ENCODE results near the gene MLPH. TPM values are rescaled to one million over a fixed set of nuclear protein-coding genes. Genes with fewer than 3 reads are reported as not detected.

Gene MLPH
- total and polyA plus RNA-seq, 2 of the 13 experiments (the other 11 are each of a cell fraction or from before 2014, with no cell fraction given), result 0.12 TPM; not detected in 1

- 0 out of 2 replicates have a peak, but pooled peaks have one; percentile 9 for TF ChIP-seq YEATS4 (CRISPR knock-in tag; IDR thresholded peaks at IDR 0.05; ENCODE audit: borderline replicate concordance)
- TF ChIP-seq RNF2 (conservative IDR thresholded peaks at IDR 0.05; ENCODE audit: low read depth), result 0 out of 2 replicates have a peak, but pooled peaks have one; percentile 27
- peak; percentile 47; the same call in 1 of the 2 replicates for TF ChIP-seq ZNF276 (CRISPR knock-in tag; IDR thresholded peaks at IDR 0.05; ENCODE audit: low read depth)
- 0 out of 2 replicates have a peak, but pooled peaks have one; percentile 9 for TF ChIP-seq TFAP4 (IDR thresholded peaks at IDR 0.05; ENCODE audit: borderline replicate concordance, low read depth)
- peak; percentile 27; the same call in 1 of the 2 replicates for TF ChIP-seq MTA1 (CRISPR knock-in tag; IDR thresholded peaks at IDR 0.05; ENCODE audit: borderline replicate concordance)
- no peak for TF ChIP-seq SOX6 (IDR thresholded peaks at IDR 0.05)
- TF ChIP-seq SOX6 (CRISPR knock-in tag; IDR thresholded peaks at IDR 0.05), result peak; percentile 30; the same call in 1 of the 2 replicates
- no peak for TF ChIP-seq ZNF350 (CRISPR knock-in tag; IDR thresholded peaks at IDR 0.05; ENCODE audit: borderline replicate concordance, low read depth)
- TF ChIP-seq ZNF768 (CRISPR knock-in tag; IDR thresholded peaks at IDR 0.05), result peak; percentile 46; the same call in 1 of the 2 replicates
- TF ChIP-seq TFDP1 (CRISPR knock-in tag; IDR thresholded peaks at IDR 0.05; ENCODE audit: borderline replicate concordance), result no peak
- TF ChIP-seq ZNF607 (CRISPR knock-in tag; IDR thresholded peaks at IDR 0.05; ENCODE audit: borderline replicate concordance), result 0 out of 2 replicates have a peak, but pooled peaks have one; percentile 44
- TF ChIP-seq MEIS1 (CRISPR knock-in tag; IDR thresholded peaks at IDR 0.05; ENCODE audit: borderline replicate concordance), result peak; percentile 49; the same call in 1 of the 2 replicates
- 0 out of 2 replicates have a peak, but pooled peaks have one; percentile 44 for TF ChIP-seq KDM1A (CRISPR knock-in tag; IDR thresholded peaks at IDR 0.05)
- peak; percentile 55; the same call in 1 of the 2 replicates for TF ChIP-seq ZBTB33 (CRISPR knock-in tag; IDR thresholded peaks at IDR 0.05)
- no peak for TF ChIP-seq ZNF766 (CRISPR knock-in tag; IDR thresholded peaks at IDR 0.05; ENCODE audit: borderline replicate concordance)
- 0 out of 2 replicates have a peak, but pooled peaks have one; percentile 5 for TF ChIP-seq HDAC2 (CRISPR knock-in tag; IDR thresholded peaks at IDR 0.05)
- TF ChIP-seq GABPB1 (CRISPR knock-in tag; IDR thresholded peaks at IDR 0.05), result no peak
- TF ChIP-seq MED1 (CRISPR knock-in tag; IDR thresholded peaks at IDR 0.05), result no peak
- peak; percentile 95; the same call in 1 of the 2 replicates for TF ChIP-seq ZBTB38 (CRISPR knock-in tag; IDR thresholded peaks at IDR 0.05)
- TF ChIP-seq KDM5B (CRISPR knock-in tag; IDR thresholded peaks at IDR 0.05; ENCODE audit: borderline replicate concordance), result peak; percentile 40; the same call in 1 of the 2 replicates
- no peak for TF ChIP-seq MEF2D (CRISPR knock-in tag; IDR thresholded peaks at IDR 0.05)
- TF ChIP-seq MLX (CRISPR knock-in tag; IDR thresholded peaks at IDR 0.05), result no peak
- no peak for TF ChIP-seq ZNF468 (CRISPR knock-in tag; IDR thresholded peaks at IDR 0.05)
- no peak for TF ChIP-seq POLR2AphosphoS2 (IDR thresholded peaks at IDR 0.05; ENCODE audit: low read depth, low read length)
Measured at GRCh38 chr2:237603049-237603717, 116.1 kb downstream of the MLPH start (continued).
